ENCODE data around the gene ZNF443.
"Not testable (repeated sequence)": the region's sequence is repeated elsewhere in the genome, so short reads cannot be mapped to it uniquely, and the experiment has no call there.

ZNF443 gene

DNA sequence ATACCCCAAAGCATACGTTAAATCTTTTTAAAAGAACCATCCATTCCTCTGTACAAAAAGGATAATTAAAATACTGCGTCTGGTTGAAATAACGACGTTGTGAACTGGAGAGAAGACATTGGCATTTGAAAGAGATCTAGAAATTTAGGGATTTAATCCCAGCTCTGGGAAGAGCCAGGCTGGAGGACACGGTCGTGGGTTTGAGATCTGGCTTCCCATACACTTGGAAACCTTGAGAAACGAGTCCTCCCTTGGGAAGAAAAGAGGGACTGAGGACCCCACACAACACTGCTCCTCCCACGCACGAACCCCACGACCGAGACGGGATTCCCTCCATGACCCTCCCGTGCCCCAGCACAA, 43.2 kb upstream of the ZNF443 start:
- H3K4me1 ChIP-seq (ENCODE audit: insufficient read depth, poor library complexity, severe bottlenecking), result no peaks in the 10 kb centered on the region
- H3K4me3 ChIP-seq (ENCODE audit: severe bottlenecking), result peak overlapping the region; percentile 81
- TF ChIP-seq, protein P1, sequence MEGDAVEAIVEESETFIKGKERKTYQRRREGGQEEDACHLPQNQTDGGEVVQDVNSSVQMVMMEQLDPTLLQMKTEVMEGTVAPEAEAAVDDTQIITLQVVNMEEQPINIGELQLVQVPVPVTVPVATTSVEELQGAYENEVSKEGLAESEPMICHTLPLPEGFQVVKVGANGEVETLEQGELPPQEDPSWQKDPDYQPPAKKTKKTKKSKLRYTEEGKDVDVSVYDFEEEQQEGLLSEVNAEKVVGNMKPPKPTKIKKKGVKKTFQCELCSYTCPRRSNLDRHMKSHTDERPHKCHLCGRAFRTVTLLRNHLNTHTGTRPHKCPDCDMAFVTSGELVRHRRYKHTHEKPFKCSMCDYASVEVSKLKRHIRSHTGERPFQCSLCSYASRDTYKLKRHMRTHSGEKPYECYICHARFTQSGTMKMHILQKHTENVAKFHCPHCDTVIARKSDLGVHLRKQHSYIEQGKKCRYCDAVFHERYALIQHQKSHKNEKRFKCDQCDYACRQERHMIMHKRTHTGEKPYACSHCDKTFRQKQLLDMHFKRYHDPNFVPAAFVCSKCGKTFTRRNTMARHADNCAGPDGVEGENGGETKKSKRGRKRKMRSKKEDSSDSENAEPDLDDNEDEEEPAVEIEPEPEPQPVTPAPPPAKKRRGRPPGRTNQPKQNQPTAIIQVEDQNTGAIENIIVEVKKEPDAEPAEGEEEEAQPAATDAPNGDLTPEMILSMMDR (IDR thresholded peaks at IDR 0.05; ENCODE audit: poor library complexity, severe bottlenecking), result no peak
- DNase-seq (ENCODE audit: low spot score), result no peak
- no peak; the same call in 2 of the 3 replicates for ATAC-seq (ENCODE audit: low read depth)
- no peaks in the 10 kb centered on the region for H3K27me3 ChIP-seq (ENCODE audit: insufficient read depth, poor library complexity, severe bottlenecking)
- no peak overlapping the region for H3K27ac ChIP-seq (ENCODE audit: poor library complexity, severe bottlenecking)
- H3K36me3 ChIP-seq (ENCODE audit: low read depth), result no peaks in the 10 kb centered on the region
- H3K9me3 ChIP-seq (ENCODE audit: severe bottlenecking), result no peaks in the 10 kb centered on the region

DNA sequence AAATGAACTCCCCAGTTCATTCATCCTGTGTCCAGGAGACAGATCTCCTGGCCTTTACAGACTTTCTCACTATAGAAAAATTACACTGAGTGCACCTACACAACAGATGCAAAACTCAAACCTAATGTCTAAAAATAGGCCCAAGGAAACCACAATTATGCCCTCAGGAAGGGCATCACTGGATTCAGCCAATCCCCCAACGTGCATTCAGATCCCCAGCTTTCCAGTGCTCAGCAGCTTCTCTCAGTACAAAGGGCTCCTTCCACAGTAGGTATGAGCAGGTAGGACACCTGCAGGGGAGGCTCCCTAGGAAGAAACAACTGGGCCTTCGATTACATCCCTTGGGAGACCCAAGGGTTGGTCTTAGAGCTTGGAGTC, 41.7 kb upstream of the ZNF443 start:
- no peak for ATAC-seq (ENCODE audit: low read depth)
- H3K36me3 ChIP-seq (ENCODE audit: low read depth), result no peaks in the 10 kb centered on the region
- DNase-seq (ENCODE audit: low spot score), result no peak
- H3K27ac ChIP-seq (ENCODE audit: poor library complexity, severe bottlenecking), result no peak overlapping the region
- no peaks in the 10 kb centered on the region for H3K4me1 ChIP-seq (ENCODE audit: insufficient read depth, poor library complexity, severe bottlenecking)
- H3K4me3 ChIP-seq (ENCODE audit: severe bottlenecking), result no peak overlapping the region
- TF ChIP-seq, protein P1 (IDR thresholded peaks at IDR 0.05; ENCODE audit: poor library complexity, severe bottlenecking), result no peak
- H3K27me3 ChIP-seq (ENCODE audit: insufficient read depth, poor library complexity, severe bottlenecking), result no peaks in the 10 kb centered on the region
- H3K9me3 ChIP-seq (ENCODE audit: severe bottlenecking), result no peaks in the 10 kb centered on the region

DNA sequence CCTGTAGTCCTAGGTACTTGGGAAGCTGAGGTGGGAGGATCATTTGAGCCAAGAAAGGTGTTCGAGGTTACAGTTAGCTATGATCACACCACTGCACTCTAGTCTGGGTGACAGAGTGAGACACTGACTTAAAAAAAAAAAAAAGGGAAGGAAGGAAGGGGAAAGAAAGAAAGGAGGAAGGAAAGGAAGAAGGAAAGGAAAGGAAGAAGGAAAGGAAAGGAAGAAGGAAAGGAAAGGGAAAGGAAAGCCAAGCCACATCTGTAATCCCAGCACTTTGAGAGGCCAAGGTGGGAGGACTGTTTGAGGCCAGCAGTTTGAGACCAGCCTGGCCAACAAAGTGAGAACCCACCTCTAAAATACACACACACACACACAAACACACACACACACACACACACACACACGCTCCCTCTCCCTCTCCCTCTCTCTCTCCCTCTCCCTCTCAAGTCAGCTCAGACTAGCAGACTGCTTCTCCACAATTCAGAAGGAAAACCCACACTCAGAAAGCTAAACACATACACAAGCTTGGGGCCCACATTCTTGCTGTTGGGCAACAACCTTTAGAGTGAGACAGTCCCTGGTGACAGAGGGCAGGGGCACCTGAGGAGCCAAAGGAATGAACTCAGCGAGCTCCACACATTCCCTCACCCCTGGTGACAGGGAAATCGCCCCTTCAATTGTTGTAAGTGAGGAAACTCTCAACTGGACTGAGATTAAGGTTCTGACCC, 41.1 kb upstream of the ZNF443 start:
- H3K9me3 ChIP-seq (ENCODE audit: severe bottlenecking), result no peaks in the 10 kb centered on the region
- TF ChIP-seq, protein P1 (IDR thresholded peaks at IDR 0.05; ENCODE audit: poor library complexity, severe bottlenecking), result no peak
- no peak for DNase-seq (ENCODE audit: low spot score)
- no peaks in the 10 kb centered on the region for H3K27me3 ChIP-seq (ENCODE audit: insufficient read depth, poor library complexity, severe bottlenecking)
- no peak for ATAC-seq (ENCODE audit: low read depth)
- no peak overlapping the region for H3K4me3 ChIP-seq (ENCODE audit: severe bottlenecking)
- no peak overlapping the region for H3K27ac ChIP-seq (ENCODE audit: poor library complexity, severe bottlenecking)
- H3K4me1 ChIP-seq (ENCODE audit: insufficient read depth, poor library complexity, severe bottlenecking), result no peaks in the 10 kb centered on the region
- no peaks in the 10 kb centered on the region for H3K36me3 ChIP-seq (ENCODE audit: low read depth)

DNA sequence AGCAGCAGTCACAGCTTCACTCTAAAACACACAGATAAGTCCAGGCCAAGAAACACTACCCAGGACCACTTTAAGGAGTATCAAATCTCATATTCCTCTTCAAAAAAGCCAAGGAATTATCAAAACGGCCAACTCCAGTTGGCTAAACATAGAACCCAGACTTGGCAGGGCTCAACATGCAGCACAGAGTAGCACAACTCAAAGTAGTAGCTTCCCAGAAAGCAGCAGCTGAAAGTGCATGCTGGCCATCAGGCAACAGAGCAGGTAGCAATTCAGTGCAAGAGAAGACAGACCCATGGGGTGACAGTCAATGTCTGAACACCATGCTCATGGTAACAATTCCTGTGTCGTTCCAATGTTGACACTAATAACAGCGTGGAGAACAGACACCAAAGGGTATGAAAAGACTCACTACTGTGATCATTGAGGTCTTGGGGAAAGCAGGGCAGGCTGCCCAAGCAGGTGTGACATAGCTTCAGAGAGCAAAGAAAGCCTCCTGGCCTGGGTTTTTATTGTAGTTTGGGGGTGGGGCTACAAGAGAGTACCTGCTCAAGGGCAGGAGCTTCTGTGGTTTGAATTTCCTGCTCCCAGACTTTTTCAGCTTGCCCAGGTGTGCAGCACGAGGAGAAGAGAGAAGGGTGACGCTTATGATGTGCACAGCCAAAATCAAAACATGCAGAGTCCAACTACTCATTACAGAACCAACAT, 37.6 kb upstream of the ZNF443 start:
- H3K36me3 ChIP-seq (ENCODE audit: low read depth), result no peaks in the 10 kb centered on the region
- ATAC-seq (ENCODE audit: low read depth) (no peak), DNase-seq (ENCODE audit: low spot score) (no peak)
- TF ChIP-seq, protein P1 (IDR thresholded peaks at IDR 0.05; ENCODE audit: poor library complexity, severe bottlenecking), result no peak
- no peak overlapping the region for H3K4me3 ChIP-seq (ENCODE audit: severe bottlenecking)
- H3K4me1 ChIP-seq (ENCODE audit: insufficient read depth, poor library complexity, severe bottlenecking), result no peaks in the 10 kb centered on the region
- no peaks in the 10 kb centered on the region for H3K27me3 ChIP-seq (ENCODE audit: insufficient read depth, poor library complexity, severe bottlenecking)
- H3K9me3 ChIP-seq (ENCODE audit: severe bottlenecking), result no peaks in the 10 kb centered on the region
- H3K27ac ChIP-seq (ENCODE audit: poor library complexity, severe bottlenecking), result no peak overlapping the region

DNA sequence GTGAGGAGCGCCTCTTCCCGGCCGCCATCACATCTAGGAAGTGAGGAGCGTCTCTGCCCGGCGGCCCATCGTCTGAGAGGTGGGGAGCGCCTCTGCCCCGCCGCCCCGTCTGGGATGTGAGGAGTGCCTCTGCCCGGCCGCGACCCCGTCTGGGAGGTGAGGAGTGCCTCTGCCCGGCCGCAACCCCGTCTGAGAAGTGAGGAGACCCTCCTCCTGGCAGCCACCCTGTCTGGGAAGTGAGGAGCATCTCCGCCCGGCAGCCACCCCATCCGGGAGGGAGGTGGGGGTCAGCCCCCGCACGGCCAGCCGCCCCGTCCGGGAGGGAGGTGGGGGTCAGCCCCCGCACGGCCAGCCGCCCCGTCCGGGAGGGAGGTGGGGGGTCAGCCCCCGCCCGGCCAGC, 26.8 kb upstream of the ZNF443 start:
- not testable (repeated sequence) for H3K27ac ChIP-seq (ENCODE audit: poor library complexity, severe bottlenecking); H3K27me3 ChIP-seq (ENCODE audit: insufficient read depth, poor library complexity, severe bottlenecking); H3K4me1 ChIP-seq (ENCODE audit: insufficient read depth, poor library complexity, severe bottlenecking); ATAC-seq (ENCODE audit: low read depth); H3K4me3 ChIP-seq (ENCODE audit: severe bottlenecking); DNase-seq (ENCODE audit: low spot score)
- Histone ChIP-seq H3K9me3 (ENCODE audit: severe bottlenecking) (peaks cover 21% of the 10 kb centered on the region), H3K36me3 (ENCODE audit: low read depth) (peaks cover 14% of the 10 kb centered on the region)
